Fibroblast of pulmonary artery (primary cell): ENCODE data around the gene ELL.

ENCODE experiments used
- DNase-seq: peaks from one replicate; pipeline ENCODE4 v3.0.0-alpha.2; 2010; ENCODE audit warnings: low read depth
- H3K4me3 ChIP-seq: replicated peaks from 2 replicates; pipeline ENCODE4 v1.5.1; 2011; ENCODE audit warnings: low read depth, mild to moderate bottlenecking, control low read depth, low read length, moderate library complexity
- TF ChIP-seq, protein P1 (sequence below): IDR thresholded peaks from 2 replicates; pipeline ENCODE4 v1.5.1; 2011; ENCODE audit warnings: mild to moderate bottlenecking, control low read depth, low read length, inconsistent platforms; ENCODE audit errors: missing control alignments

Gene ELL

GRCh38 chr19:18513868-18514267, 8.0 kb downstream of the ELL start:
- H3K4me3 ChIP-seq = no peak overlapping the region
- no peak for DNase-seq
- TF ChIP-seq, protein P1, sequence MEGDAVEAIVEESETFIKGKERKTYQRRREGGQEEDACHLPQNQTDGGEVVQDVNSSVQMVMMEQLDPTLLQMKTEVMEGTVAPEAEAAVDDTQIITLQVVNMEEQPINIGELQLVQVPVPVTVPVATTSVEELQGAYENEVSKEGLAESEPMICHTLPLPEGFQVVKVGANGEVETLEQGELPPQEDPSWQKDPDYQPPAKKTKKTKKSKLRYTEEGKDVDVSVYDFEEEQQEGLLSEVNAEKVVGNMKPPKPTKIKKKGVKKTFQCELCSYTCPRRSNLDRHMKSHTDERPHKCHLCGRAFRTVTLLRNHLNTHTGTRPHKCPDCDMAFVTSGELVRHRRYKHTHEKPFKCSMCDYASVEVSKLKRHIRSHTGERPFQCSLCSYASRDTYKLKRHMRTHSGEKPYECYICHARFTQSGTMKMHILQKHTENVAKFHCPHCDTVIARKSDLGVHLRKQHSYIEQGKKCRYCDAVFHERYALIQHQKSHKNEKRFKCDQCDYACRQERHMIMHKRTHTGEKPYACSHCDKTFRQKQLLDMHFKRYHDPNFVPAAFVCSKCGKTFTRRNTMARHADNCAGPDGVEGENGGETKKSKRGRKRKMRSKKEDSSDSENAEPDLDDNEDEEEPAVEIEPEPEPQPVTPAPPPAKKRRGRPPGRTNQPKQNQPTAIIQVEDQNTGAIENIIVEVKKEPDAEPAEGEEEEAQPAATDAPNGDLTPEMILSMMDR = no peak

- no peak for DNase-seq
- H3K4me3 ChIP-seq = no peak overlapping the region
- TF ChIP-seq, protein P1 = no peak
Measured at GRCh38 chr19:18510216-18510615, 11.7 kb downstream of the ELL start.

GRCh38 chr19:18508585-18508984, 13.3 kb downstream of the ELL start:
- H3K4me3 ChIP-seq = no peak overlapping the region
- TF ChIP-seq, protein P1 = no peak

GRCh38 chr19:18507727-18508440, 14.0 kb downstream of the ELL start:
- H3K4me3 ChIP-seq = no peak overlapping the region
- DNase-seq = no peak
- TF ChIP-seq, protein P1 = no peak

More at GRCh38 chr19:18508585-18508984, 13.3 kb downstream of the ELL start:
- no peak for DNase-seq

DNA sequence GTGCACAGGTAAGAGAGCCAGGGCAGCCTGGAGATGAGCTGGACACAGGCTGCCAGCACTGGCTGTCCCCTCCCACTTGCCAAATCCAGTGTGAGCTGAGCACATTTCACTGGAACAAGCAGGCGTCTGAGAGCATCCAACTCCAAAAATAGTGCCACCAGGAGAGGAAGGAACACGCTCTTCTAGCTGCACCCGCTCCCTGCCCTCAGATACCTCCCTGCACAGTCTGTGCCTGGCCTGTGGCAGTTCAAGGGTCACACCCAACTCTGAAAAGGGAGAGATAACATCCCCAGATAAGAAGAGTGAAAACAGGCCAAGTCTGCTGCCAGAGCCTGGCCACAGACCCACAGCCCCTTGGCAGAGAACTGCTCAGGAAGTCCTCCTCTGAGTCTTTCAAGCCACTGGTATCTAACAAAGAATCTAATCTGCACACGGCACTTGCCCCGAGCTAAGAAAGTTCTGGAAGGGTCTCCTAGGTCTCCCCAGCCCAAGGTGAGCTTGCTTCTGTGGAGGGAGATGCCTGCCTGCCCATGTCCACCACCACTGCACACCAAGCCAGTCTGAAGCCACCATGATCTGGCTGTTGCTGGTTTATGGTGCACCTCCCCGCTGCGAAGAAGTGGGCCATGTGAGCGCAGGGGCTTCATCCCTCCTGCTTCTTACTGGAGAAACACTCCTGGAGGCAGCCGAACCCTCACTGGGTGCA, 14.7 kb downstream of the ELL start:
- H3K4me3 ChIP-seq = no peak overlapping the region
- TF ChIP-seq, protein P1 = no peak
- no peak for DNase-seq

- no peak overlapping the region for H3K4me3 ChIP-seq
- TF ChIP-seq, protein P1 = no peak
- no peak for DNase-seq
Measured at GRCh38 chr19:18506101-18506930, 15.6 kb downstream of the ELL start.
